Activated CD4-positive, alpha-beta T cell treated with anti-CD3 and anti-CD28 coated beads for 4 hours (primary cell): ENCODE results near the gene NDUFB7.
"Not testable (repeated sequence)": the region's sequence is repeated elsewhere in the genome, so short reads cannot be mapped to it uniquely, and the experiment has no call there.

Experiments used
- DNase-seq, 2 donors: peaks; one replicate each; pipeline ENCODE4 v3.0.0-alpha.2; 2020

Gene NDUFB7

GRCh38 chr19:14570864-14571527 is 870 bp downstream of the NDUFB7 start:
- no peak for DNase-seq

GRCh38 chr19:14567079-14567478 is 4.8 kb downstream of the NDUFB7 start:
- DNase-seq: no peak

DNA sequence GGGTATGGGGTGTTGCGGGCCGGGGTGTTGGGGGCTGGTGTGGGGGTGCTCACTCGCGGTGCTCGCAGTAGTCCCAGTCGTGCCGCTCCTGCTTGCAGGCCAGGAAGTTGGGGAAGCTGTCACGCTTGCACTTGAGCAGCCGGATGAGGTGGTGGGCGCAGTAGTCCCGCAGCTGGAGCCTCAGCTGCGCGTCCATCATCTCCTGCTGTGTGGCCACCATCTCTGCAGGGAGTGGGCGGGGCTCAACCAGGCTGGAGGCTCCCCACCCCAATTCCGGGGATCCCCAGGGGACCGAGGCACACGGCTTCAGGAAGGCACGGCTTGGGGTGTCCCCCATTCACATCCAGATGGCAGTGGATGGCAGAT is 5.2 kb downstream of the NDUFB7 start:
- no peak for DNase-seq

DNA sequence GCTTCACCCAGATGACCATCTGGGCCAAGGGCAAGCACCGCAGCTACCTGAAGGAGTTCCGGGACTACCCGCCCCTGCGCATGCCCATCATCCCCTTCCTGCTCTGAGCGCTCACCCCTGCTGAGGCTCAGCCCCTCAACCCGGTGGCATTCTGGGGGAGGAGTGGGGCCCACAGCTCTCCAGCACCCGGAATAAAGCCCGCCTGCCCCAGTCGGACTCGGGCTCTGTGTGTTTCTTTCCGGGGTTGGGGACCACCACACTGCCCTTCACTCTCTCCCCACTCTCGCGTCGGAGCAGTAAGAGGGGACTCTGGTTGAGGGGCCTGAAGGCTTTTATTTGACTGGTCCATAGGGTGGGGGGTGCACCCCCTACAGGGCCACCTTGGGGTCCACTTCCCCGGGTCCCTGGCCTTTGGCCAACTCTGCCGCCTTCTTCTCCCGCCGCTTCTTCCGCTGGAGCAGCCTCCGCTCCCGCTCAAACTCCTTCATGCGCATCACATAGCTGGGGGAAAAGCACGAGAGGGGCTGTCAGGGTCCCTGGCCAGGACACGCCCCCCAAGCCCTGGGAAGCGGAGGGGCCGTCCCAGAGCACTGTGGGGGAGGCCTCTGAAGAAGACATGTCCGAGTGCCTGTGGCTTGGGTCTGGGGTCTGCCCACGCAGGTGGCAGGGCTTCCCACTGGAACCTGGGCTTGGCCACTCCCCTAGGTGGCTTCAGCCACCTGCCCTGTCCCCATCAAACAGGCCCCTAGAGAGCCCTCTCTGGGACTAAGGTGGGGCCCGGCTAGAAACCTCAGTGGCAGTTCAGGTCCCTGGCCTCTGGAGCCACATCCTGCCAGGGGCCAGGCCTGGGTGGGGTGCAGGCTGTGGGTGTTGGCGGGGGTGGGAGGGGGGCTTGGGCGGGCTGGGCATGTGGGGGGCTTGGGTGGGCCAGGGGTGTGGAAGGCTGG is 5.8 kb downstream of the NDUFB7 start:
- no peak for DNase-seq

DNA sequence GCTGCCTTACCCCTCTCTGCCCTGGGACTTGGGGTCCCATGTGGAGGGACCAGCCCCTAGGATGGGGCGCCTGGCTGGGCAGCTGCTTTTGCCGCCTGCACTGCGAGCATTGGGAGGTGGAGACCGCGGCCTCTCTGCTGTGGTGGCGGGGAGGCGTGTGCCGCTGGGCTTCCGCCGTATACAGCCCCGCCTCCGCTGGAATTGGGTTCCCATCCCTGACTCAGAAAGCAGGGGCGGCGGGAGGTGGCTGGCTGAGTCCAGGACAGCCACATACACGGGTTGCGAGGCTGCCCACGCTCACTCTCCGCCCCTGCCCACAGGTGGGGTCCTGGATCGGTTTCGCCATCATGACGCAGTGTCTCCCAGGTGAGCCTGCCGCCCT is 6.6 kb downstream of the NDUFB7 start:
- no peak for DNase-seq

DNA sequence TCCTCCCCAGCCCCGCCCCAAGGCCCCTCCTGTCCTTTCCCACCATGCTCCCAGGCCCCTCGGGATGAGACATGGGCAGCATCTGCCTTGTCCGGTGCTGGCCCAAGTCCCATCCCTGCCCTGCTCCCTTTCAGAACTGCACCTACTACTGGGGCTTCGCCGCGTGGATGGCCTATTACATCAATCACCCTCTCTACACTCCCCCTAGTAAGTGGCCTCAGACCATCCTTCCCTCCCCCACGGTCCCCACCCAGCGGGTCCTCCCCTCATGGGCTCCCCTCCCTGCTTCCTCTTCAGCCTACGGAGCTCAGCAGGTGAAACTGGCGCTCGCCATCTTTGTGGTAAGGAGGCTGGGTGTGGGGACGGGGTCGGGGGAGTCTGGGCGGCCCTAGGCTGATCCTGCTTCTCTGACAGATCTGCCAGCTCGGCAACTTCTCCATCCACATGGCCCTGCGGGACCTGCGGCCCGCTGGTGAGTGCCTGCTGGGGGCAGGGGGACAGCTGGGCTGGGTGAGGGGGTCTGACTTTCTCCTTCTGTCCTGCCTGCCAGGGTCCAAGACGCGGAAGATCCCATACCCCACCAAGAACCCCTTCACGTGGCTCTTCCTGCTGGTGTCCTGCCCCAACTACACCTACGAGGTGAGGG is 7.1 kb downstream of the NDUFB7 start:
- not testable (repeated sequence) for DNase-seq

- DNase-seq: peak in 1 of 2 donors; percentile 23
Measured at GRCh38 chr19:14563989-14564651, 7.7 kb downstream of the NDUFB7 start.

DNA sequence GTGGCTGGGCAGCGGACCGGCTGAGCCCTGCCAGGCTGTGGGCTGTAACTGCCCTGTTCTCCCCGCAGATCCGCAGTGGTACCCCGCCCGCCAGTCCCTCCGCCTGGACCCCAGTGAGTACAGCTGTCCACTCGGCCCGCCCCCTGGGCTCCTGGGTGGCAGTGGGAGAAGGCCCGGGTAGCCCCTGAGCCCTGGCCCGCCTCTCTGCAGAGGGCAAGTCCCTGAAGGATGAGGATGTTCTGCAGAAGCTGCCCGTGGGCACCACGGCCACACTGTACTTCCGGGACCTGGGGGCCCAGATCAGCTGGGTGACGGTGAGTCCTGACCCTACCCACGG is 8.3 kb downstream of the NDUFB7 start:
- no peak for DNase-seq

DNA sequence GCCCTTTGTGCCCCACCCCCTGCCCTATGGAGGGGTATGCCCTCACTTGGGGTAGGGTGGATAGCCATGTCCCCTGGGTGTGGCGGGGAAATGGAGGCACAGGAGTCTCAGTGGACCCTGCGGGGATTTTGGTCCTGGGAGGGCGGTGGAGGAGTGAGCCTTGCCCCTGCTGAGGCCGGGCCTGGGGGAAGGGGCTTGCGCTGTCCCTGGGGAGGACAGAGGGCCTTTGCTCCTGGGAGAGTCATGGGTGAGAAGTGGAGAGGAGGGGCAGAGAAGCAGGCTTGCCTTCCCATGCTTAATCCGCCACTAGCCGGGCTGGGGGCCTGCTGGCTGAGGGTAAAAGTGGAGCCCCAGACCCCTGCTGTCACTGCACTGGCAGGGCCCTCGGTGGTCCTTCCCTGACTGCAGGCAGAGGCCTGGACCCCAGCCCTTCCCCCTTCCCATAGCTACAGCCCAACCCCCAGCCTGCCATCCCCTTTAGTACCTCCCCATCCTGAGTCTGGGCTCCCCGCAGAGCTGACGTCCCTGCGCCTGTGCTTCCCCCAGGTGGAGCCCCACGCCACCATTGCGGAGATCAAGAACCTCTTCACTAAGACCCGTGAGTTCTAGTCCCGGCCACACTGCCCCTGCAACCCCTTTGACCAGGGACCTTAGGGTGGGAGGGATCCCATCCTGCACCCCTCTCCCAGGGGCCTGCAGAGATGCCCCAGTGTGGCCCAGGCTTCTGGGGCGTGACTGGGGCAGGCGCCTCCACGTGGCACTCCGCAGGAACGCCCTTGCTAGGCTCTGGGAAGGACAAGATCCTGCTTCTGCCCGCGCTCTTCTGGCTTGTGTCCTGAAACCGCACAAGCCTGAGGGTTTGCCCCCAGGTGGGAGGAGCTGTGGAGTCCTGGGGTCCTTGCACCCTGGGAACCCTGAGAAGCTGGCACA is 8.9 kb downstream of the NDUFB7 start:
- DNase-seq: no peak

DNA sequence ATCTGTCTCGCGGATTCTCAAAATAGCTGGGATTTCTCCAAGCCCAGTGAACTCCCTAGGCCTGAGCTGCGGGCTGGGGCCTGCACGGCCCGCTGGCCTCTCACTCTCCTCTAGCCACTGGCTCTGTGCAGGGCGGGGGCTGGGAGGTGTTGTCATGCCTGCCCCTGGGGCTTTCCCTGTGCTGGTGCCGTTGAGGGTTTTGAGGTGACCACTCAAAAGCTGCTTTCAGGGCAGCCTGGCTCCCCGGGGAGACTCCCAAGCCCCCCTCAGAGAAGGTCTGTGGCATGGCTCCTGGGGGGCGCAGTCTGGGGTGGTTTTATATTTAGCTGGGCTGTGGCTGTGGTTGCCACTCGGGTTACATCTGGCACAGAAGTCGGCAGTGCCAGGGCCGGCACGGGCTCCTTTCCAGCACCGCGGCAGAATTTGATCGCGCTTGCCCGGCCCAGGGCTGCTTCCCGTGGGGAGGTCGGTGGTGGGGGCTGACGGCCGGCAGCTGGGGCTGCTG is 10.0 kb downstream of the NDUFB7 start:
- DNase-seq: no peak

- no peak for DNase-seq
Measured at GRCh38 chr19:14561249-14561648, 10.6 kb downstream of the NDUFB7 start.

GRCh38 chr19:14560776-14561108 is 11.1 kb downstream of the NDUFB7 start:
- DNase-seq: no peak

DNA sequence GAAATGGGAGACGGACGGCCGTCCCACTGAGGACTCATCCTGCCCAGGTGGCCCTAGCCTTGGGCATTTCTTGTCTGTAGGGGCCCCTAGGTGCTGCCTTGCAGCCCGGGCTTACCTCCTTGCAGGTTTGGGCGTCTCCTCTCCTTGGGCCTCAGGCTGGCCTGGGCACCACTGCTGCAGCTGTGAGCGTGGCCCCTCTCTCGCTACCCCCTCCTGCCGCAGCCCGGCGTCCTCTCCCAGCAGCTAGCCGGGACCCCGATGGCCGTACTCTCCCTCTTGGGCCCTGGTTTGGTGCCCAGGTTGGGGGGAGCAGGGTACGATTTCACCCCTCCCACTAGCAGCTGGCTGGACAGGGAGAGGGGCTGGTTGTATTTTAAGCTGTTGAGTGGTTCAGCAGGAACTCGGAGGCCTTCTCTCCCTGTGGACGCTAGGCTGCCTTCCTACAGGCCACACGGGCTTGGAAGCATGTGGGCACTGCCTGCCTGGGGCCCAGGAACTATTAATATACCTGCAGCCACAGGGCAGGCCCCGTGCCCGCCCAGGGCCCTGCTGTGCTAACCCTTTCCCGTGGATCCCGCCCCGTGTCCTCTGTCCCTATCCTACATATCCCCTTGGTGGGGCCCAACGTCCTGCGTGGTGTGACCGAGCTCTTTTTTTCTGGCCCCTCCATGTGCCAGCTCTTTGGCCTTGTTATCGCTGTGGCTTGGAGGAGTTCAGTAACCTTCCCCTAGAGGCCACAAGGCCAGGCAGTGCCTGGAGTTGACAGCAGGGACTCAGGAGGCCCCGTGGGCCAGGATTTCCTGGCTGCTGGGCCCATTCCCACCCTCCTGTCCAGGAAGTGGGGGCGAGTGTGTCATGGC is 11.7 kb downstream of the NDUFB7 start:
- no peak for DNase-seq

DNA sequence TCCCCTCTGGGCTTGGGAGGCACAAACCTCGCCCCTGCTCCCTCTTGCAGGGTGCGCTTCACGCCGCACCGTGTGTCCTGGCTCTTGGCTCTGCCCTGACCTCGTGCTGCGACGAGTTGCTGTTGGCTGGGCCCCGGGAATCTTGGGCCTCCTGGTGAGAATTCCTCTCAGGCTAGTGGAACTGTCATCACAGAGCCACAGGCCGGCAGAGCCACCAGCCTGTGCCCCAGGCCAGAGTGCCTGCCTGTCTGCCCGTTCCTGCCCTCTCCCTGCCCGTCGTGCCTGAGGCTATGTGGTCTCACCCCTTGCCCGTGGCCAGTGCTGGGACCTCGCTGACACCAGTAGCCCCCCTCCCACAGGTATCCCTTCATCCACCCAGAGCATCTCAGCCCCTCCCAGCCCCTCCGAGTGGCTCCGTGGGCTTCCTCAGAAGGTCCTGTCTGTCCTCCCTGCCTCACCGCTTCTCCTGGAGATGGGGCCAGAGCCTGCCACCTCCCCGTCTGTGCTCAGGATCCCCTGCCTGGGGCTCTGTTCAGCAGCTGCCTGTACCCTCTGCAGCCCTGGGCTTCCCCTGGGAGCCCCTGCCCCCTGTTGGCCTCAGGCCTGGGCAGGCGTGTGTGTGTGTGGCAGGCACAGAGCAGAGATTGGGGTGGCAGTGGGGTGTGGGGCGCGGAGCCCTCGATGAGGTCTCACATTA is 13.3 kb downstream of the NDUFB7 start:
- DNase-seq: no peak

DNA sequence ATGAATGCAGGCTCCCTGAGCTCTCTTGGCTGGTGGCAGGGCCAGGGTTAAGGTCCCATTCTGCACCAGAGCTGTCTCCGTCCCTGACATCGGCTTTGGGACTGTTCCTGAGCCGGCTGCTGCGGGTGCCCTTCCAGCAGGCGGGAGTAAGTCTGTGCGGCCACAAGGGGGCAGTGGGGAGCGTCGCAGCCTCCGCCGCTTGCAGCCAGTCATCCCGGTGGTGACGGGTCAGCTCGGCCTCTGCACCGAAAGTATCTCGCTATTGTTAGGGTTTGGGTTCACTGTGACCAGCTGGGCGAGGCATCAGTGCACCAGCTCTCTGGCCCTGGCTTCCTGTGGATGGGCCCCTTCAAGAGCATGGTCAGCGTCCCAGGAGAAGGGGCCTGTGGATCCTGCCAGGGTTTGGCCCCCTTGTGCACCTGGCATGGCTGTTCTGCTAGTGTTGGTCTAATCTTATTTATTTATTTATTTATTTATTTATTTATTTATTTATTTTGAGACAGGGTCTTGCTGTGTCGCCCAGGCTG is 15.1 kb downstream of the NDUFB7 start:
- peak; percentile 62 to 69 for DNase-seq

DNA sequence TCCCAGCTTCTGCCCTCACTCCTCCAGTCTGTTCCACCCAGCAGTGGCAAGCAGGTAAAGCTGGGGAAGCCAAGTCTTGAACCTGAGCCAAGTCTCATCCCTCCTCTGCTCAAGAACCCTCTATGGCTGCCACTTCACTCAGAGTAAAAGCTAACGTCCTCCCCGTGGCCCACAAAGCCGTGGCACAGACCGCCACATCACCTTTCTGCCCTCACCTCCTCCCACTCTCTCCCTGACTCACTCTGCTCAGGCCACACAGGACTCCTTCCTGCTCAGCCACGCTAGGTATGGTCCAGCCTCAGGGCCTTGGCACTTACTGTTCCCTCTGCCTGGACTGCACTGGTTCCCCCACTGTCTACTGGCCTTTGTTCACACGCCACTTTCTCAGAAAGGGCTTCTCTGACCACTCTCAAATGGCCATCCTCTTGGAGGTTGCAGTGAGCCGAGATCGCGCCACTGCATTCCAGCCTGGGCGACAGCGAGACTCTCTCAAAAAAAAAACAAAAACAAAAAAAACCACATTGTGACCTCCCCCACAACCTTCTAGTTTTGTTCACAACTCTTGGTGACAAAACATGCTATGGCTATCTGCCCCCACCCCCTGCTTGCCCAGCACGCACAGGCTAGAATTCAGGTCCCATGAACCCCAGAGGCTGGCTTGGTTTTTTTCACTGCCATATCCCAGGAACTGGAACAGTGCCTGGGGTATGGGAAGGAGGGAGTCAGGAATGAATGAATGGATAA is 15.8 kb downstream of the NDUFB7 start:
- DNase-seq: no peak

DNA sequence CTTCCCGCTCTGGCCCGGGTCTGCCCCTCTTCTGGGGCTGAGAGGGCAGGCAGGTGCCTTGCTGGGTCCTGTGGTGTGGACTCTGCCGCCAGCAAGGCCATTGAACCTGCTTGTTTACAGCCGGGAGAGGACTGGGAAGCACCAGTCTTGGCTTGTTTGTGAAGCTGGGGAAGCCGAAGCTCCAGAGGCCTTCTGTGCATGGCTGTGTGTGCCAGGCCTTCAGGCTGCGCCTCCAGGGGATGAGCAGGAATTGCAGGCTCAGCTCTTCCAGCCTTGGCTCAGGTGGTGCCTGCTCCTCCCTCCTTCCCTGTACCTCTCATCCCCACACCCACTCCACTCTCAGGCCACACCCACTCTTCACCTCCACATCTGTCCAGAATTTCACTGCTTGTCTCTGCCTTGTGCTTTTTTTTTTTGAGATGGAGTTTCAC is 17.5 kb downstream of the NDUFB7 start:
- no peak for DNase-seq

DNA sequence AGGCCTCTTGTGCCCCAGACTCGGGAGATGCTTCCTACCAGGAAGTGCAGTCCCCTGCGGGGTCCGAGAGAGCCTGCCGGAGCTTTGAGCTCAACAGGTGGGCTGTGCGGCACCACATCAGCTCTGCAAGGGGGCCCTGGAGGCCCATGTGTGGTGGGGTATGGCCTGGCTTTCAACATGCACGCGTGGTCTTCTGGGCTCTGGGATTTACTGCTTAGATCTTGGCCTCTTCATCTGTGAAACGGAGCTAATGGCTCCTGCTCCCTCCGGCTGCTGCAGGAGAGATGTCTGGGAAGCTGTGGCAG is 18.0 kb downstream of the NDUFB7 start:
- no peak for DNase-seq

- no peak for DNase-seq
Measured at GRCh38 chr19:14553042-14553938, 18.6 kb downstream of the NDUFB7 start.
